ENCODE data around the gene ABCG1.

ABCG1 gene

DNA sequence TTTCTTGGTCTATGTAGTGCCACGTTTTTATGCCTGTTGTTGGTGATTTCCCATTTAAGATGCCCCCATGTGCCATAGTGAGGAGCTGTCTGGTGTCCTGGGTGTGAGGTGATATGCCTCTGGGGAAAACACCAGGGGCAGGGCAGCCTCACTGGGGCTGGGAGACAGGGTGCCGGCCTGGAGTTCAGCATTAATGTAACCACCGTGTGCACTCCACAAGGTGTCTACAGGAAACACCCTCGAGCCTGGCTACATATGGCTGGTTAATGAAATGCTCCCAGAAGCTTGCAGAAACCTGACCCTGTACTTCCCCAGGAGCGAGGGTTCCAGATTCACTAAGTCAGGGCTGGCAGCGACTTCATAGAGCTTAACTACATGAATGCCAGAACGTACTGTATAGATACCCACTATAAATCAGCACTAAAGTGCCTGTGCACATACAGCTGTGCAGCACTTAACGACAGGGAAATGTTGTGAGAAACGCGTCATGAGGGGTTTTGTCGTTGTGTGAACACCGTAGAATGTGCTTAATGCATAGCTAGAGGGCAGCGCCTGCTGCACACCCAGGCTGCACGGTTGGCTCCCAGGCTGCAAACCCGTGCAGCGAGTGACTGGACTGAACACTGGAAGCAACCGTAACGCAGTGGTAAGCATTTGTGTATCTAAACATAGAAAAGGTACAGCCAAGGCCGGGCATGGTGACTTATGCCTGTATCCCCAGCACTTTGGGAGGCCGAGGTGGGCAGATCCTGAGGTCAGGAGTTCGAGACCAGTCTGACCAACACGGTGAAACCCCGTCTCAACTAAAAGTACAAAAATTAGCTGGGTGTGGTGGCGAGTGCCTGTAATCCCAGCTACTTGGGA is 121.5 kb downstream of the ABCG1 start:
- Histone ChIP-seq H3K9ac (ENCODE audit: low read depth, low read length) (no peak overlapping the region), H3K4me1 (ENCODE audit: insufficient read depth, low read length) (peaks cover 17% of the 10 kb centered on the region), H3K27ac (ENCODE audit: low read depth, low read length) (no peak overlapping the region), H3K36me3 (ENCODE audit: insufficient read depth, low read length) (no peaks in the 10 kb centered on the region), H3K4me3 (ENCODE audit: low read length) (no peak overlapping the region), H3K27me3 (ENCODE audit: insufficient read depth, low read length) (no peaks in the 10 kb centered on the region), H3K9me3 (ENCODE audit: insufficient read depth, low read depth, low read length) (no peaks in the 10 kb centered on the region)
- 93% methylated on average over 24 of the region's 24 CpGs for WGBS

DNA sequence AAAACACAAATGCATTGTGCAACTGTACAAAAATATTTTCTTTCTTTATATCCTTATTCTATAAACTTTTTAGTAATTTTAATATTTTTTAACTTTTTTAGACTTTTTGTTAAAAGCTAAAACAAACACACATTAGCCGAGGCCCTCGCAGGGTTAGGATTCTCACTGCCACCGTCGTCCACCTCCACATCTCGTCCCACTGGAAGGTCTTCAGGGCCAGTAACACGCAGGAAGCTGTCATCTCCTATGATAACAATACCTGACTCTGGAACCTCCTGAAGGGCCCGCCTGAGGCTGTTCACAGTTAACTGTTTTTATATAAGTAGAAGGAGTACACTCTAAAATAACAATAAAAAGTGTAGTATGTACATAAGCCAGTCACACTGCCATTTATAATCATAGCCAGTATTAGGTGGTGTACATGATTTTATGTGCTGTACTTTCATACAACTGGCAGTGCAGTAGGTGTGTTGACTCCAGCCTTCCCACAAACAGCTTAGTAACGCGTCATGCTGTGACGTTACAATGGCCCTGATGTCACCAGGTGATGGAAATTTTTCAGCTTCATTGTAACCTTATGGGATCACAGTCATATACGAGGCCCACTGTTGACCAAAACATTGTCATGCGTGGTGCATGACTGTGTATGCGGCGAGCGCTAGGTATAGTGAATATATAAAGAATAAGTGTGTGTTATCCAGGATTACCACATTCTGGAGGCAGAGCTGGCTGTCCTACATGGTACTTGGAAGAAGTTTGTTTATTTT is 123.0 kb downstream of the ABCG1 start:
- Histone ChIP-seq H3K27ac (ENCODE audit: low read depth, low read length) (no peak overlapping the region), H3K36me3 (ENCODE audit: insufficient read depth, low read length) (no peaks in the 10 kb centered on the region), H3K27me3 (ENCODE audit: insufficient read depth, low read length) (no peaks in the 10 kb centered on the region), H3K4me1 (ENCODE audit: insufficient read depth, low read length) (peaks cover 3% of the 10 kb centered on the region; the same call in 1 of the 2 replicates), H3K9me3 (ENCODE audit: insufficient read depth, low read depth, low read length) (no peaks in the 10 kb centered on the region), H3K4me3 (ENCODE audit: low read length) (no peak overlapping the region), H3K9ac (ENCODE audit: low read depth, low read length) (no peak overlapping the region)
- 95% methylated on average over 14 of the region's 15 CpGs for WGBS

DNA sequence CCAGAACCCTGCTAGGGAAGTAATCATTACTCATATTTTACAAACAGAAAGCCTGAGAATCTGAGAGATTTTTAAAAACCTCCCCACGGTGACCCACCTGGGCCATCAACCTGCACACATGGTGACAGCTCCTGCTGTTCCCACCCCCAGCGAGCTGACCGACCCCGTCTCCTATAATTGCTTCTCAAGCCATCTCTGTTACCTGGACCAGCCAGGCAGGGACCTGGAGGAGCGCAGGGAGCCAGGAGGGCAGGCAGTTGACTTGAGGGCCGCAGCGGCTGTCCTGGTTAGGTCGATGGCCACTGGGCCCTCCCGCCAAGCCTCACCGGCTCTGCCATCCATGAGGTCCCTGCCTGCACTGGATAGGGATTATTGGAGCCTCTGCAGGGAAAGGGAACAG is 124.2 kb downstream of the ABCG1 start:
- no peaks in the 10 kb centered on the region for H3K9me3 ChIP-seq (ENCODE audit: insufficient read depth, low read depth, low read length)
- H3K27me3 ChIP-seq (ENCODE audit: insufficient read depth, low read length), result no peaks in the 10 kb centered on the region
- no peak overlapping the region for H3K27ac ChIP-seq (ENCODE audit: low read depth, low read length)
- no peaks in the 10 kb centered on the region; the same call in 1 of the 2 replicates for H3K4me1 ChIP-seq (ENCODE audit: insufficient read depth, low read length)
- WGBS, result 77% methylated on average over 10 of the region's 10 CpGs
- no peak overlapping the region for H3K9ac ChIP-seq (ENCODE audit: low read depth, low read length)
- no peak overlapping the region for H3K4me3 ChIP-seq (ENCODE audit: low read length)
- no peaks in the 10 kb centered on the region for H3K36me3 ChIP-seq (ENCODE audit: insufficient read depth, low read length)

DNA sequence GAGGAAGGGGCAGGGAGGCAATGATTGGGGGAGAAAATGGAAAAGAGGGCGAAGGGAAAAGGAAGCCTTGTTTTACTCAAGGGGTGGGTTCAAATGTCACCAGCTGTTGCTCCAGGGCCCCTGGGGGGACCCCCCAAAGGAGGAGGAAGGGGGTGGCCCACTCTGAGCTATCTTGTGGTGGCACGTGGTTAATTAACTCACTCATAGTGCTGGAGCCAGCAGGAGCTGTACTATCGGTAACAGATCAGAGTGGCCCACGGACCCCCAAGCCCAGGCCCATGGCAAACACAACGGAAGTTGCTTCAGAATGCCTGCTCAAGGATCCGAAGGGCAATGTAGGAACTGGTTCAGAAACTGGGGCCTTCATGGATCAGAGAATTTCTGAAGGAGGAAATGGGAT is 124.6 kb downstream of the ABCG1 start:
- no peaks in the 10 kb centered on the region for H3K36me3 ChIP-seq (ENCODE audit: insufficient read depth, low read length)
- H3K9me3 ChIP-seq (ENCODE audit: insufficient read depth, low read depth, low read length), result no peaks in the 10 kb centered on the region
- H3K4me3 ChIP-seq (ENCODE audit: low read length), result no peak overlapping the region
- H3K9ac ChIP-seq (ENCODE audit: low read depth, low read length), result no peak overlapping the region
- H3K27ac ChIP-seq (ENCODE audit: low read depth, low read length), result no peak overlapping the region
- no peaks in the 10 kb centered on the region for H3K4me1 ChIP-seq (ENCODE audit: insufficient read depth, low read length)
- WGBS, result 96% methylated on average over 6 of the region's 6 CpGs
- H3K27me3 ChIP-seq (ENCODE audit: insufficient read depth, low read length), result no peaks in the 10 kb centered on the region

DNA sequence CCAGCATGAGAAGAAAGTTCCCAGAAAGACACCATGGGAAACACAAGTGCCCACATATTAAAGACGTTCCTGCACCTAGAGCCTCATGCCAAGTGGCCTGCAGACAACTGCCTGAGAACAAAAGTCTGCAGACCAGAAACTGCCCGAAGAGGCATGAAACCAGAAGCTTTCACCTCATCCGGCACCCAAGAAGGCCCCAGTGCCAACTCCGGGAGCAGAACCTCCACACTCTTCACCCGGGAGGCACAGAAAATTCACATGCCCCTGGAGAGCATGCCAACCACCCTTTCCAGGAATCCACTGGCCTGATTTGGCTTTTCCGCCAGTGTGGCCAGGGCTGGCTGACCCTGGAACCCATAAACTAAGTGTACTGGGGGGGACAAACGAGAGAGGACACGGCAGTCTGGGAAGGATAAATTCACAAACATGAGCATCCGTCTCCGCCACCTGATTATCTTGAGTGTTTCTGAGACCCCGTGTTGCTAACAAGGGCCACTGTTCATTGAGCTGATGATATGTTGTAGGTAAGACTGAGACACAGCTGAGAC is 125.1 kb downstream of the ABCG1 start:
- no peak overlapping the region for H3K9ac ChIP-seq (ENCODE audit: low read depth, low read length)
- WGBS, result 93% methylated on average over 11 of the region's 11 CpGs
- no peaks in the 10 kb centered on the region for H3K36me3 ChIP-seq (ENCODE audit: insufficient read depth, low read length)
- no peaks in the 10 kb centered on the region for H3K27me3 ChIP-seq (ENCODE audit: insufficient read depth, low read length)
- H3K9me3 ChIP-seq (ENCODE audit: insufficient read depth, low read depth, low read length), result no peaks in the 10 kb centered on the region
- no peak overlapping the region for H3K4me3 ChIP-seq (ENCODE audit: low read length)
- no peaks in the 10 kb centered on the region for H3K4me1 ChIP-seq (ENCODE audit: insufficient read depth, low read length)
- no peak overlapping the region for H3K27ac ChIP-seq (ENCODE audit: low read depth, low read length)

DNA sequence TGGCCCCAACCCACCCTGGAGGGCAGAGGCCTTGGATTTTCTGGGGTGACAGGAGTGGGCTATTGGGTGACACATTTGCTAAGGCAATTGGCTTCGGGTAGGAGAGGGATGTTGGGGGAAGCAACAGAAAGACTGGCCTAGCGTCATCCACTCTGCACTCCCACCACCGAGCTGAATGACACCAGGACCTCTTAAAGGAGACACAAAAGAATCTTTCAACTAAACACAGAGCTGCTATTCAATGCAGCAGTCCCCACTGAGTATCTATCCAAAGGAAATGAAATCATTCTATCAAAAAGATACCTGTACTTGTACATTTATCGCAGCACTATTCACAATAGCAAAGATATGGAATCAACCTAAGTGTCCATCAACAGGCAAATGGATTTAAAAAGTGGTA is 125.7 kb downstream of the ABCG1 start:
- H3K27me3 ChIP-seq (ENCODE audit: insufficient read depth, low read length), result no peaks in the 10 kb centered on the region
- no peaks in the 10 kb centered on the region for H3K4me1 ChIP-seq (ENCODE audit: insufficient read depth, low read length)
- no peak overlapping the region for H3K9ac ChIP-seq (ENCODE audit: low read depth, low read length)
- H3K27ac ChIP-seq (ENCODE audit: low read depth, low read length), result no peak overlapping the region
- H3K4me3 ChIP-seq (ENCODE audit: low read length), result no peak overlapping the region
- no peaks in the 10 kb centered on the region for H3K36me3 ChIP-seq (ENCODE audit: insufficient read depth, low read length)
- H3K9me3 ChIP-seq (ENCODE audit: insufficient read depth, low read depth, low read length), result no peaks in the 10 kb centered on the region
- WGBS, result 87% methylated on average over 4 of the region's 4 CpGs

DNA sequence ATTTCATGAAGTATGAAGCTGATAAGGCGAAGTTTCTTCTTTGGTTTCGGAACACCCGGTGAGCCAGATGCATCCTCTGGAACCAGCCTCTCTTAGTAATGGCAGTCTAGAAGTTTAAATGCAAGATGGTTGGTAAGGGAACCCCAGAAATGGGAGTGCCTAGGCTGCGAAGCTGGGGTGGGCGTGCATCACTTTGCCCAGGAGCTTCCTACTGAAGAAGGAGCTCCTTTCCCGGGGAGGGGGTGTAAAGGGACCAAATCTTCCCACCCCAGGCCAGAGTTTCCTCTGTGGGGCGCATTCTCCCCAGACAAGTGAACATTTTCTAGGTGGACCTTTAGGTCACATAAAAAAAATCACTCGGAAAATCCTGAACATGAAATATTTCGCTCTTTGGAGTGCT is 127.5 kb downstream of the ABCG1 start:
- 96% methylated on average over 9 of the region's 9 CpGs for WGBS
- Histone ChIP-seq H3K27me3 (ENCODE audit: insufficient read depth, low read length) (no peaks in the 10 kb centered on the region), H3K4me1 (ENCODE audit: insufficient read depth, low read length) (no peaks in the 10 kb centered on the region), H3K4me3 (ENCODE audit: low read length) (no peak overlapping the region), H3K9ac (ENCODE audit: low read depth, low read length) (no peak overlapping the region), H3K36me3 (ENCODE audit: insufficient read depth, low read length) (no peaks in the 10 kb centered on the region), H3K9me3 (ENCODE audit: insufficient read depth, low read depth, low read length) (no peaks in the 10 kb centered on the region), H3K27ac (ENCODE audit: low read depth, low read length) (no peak overlapping the region)

Data from HUES64 (cell line).